Adrenal gland (tissue), 12 donors: ENCODE results near the gene NDUFA6. TPM values are rescaled to one million over a fixed set of nuclear protein-coding genes. Genes with fewer than 3 reads are reported as not detected.
A peak's percentile ranks its signal among the peaks of the same experiment; 100 is the strongest.

Source experiments
- DNase-seq, 7 donors: peaks; one replicate each; pipeline ENCODE4 v3.0.0-alpha.2; 2019 to 2020
- H3K27ac ChIP-seq, 5 donors: fragments of 200-600 bp; sonication (generic) in 4 of 5; 1 replicate in 3 of 5; 2 replicates in 2 of 5; pipeline versions ENCODE4 v1.5.1 to v1.8.0; 2016 to 2020; ENCODE audit warnings: mild to moderate bottlenecking in 1 of 5
- H3K27me3 ChIP-seq: fragments of 200-600 bp; 2 replicates; pipeline ENCODE4 v1.8.0; 2021
- H3K36me3 ChIP-seq, 2 donors: fragments of 200-600 bp; replicated peaks in 1 of 2; 1 replicate in 1 of 2; 2 replicates in 1 of 2; pipeline versions ENCODE4 v1.5.1 to v1.8.0; 2018 to 2022
- H3K4me1 ChIP-seq, 2 donors: fragments of 200-600 bp; replicated peaks in 1 of 2; 1 replicate in 1 of 2; 2 replicates in 1 of 2; pipeline versions ENCODE4 v1.5.1 to v1.8.0; 2018 to 2021
- H3K4me3 ChIP-seq, 4 donors: fragments of 200-600 bp; sonication (generic) in 3 of 4; one replicate each; pipeline ENCODE4 v1.5.1; 2016 to 2018
- H3K9me3 ChIP-seq, 3 donors: fragments of 200-600 bp; sonication (generic) in 1 of 3; replicated peaks in 1 of 3; 1 replicate in 2 of 3; 2 replicates in 1 of 3; pipeline versions ENCODE4 v1.5.1 to v1.8.0; 2016 to 2021
- POLR2A ChIP-seq, 2 donors: fragments of 450-650 bp; IDR thresholded peaks; one replicate each; pipeline ENCODE4 v1.6.1; 2017; ENCODE audit warnings: antibody characterized with exemption in 2 of 2, mild to moderate bottlenecking in 2 of 2, moderate library complexity in 1 of 2
- WGBS, 4 donors: extraction: QIAGEN DNeasy Blood & Tissue Kit in 2 of 4; methylation state at CpG; one replicate each; pipeline versions ENCODE4 v1.1.5 to v1.1.7; 2013 to 2017; 5-methylcytosine and 5-hydroxymethylcytosine counted together
- intact Hi-C, 2 donors: fragments of 100-400 bp; cut with DNase I; formaldehyde crosslinking; loops; one replicate each; pipeline versions ENCODE4 v1.14.1 to v1.15.0; 2022 to 2023
- polyA plus RNA-seq, 3 donors: library from polyadenylated mRNA; stranded (reverse); fragments of 200-250 nt in 2 of 3; fragments of 350-450 nt in 1 of 3; fragmentation: Illumina TruSeq in 1 of 3; extraction: RNeasy Lipid Tissue Mini Kit (QIAGEN cat#74804) in 1 of 3; gene quantifications; one replicate each; pipeline ENCODE4 v1.2.3, GENCODE V29; 2013 to 2014
- total RNA-seq, 9 donors: library from RNA; depleted of rRNA in 4 of 9; stranded (reverse); fragments of >200 nt in 4 of 9; fragments of 120-200 nt in 1 of 9; fragmentation: NEBNext Ultra II Directional in 1 of 9; extraction: Animal tissue kit (Norgen Biotek cat#: 25700) in 1 of 9; gene quantifications; one replicate each; pipeline versions ENCODE4 v1.1.0 to v1.2.4, GENCODE V29; 2013 to 2023
- TF ChIP-seq, protein P1 (sequence below), 6 experiments: fragments of 450-650 bp in 4 of 6; fragments of 200-600 bp in 2 of 6; sonication (generic) in 1 of 6; IDR thresholded peaks; 1 replicate in 5 of 6; 2 replicates in 1 of 6; pipeline versions ENCODE4 v1.5.1 to v1.8.0; 2016 to 2021; ENCODE audit warnings: antibody characterized with exemption in 6 of 6, mild to moderate bottlenecking in 2 of 6, moderate library complexity in 1 of 6
- donor health status: healthy with polysubstance abuse.
- donor health status: Bipolar disorder and iron deficiency.
- donor health status: DM: yes; HTN: yes; CAD: no.
- donor health status: DM: no; HTN: no; CAD: no.
- donor health status: DM: no; HTN: no; CAD: no.
- donor health status: DM: yes; HTN: yes; CAD: no.

The NDUFA6 gene
- total and polyA plus RNA-seq, 12 donors = 57.0 to 372 (median 88.7) TPM

GRCh38 chr22:42084874-42085273 is 5.7 kb downstream of the NDUFA6 start:
- Histone ChIP-seq H3K27me3 (no peaks in the 10 kb centered on the region), H3K9me3 (no peaks in the 10 kb centered on the region), H3K36me3 (peaks cover 0 to 53% of the 10 kb centered on the region in 2 donors), H3K4me3 (no peak overlapping the region), H3K4me1 (peaks cover 18 to 44% of the 10 kb centered on the region in 2 donors), H3K27ac (no peak overlapping the region)
- WGBS, 4 donors = 94 to 96% (median 95%) methylated on average over 8 of the region's 8 CpGs
- DNase-seq = peak in 3 of 7 donors; percentile 14 to 51 (median 17)
- TF ChIP-seq, protein P1, sequence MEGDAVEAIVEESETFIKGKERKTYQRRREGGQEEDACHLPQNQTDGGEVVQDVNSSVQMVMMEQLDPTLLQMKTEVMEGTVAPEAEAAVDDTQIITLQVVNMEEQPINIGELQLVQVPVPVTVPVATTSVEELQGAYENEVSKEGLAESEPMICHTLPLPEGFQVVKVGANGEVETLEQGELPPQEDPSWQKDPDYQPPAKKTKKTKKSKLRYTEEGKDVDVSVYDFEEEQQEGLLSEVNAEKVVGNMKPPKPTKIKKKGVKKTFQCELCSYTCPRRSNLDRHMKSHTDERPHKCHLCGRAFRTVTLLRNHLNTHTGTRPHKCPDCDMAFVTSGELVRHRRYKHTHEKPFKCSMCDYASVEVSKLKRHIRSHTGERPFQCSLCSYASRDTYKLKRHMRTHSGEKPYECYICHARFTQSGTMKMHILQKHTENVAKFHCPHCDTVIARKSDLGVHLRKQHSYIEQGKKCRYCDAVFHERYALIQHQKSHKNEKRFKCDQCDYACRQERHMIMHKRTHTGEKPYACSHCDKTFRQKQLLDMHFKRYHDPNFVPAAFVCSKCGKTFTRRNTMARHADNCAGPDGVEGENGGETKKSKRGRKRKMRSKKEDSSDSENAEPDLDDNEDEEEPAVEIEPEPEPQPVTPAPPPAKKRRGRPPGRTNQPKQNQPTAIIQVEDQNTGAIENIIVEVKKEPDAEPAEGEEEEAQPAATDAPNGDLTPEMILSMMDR (IDR thresholded peaks at IDR 0.05) = no peak
- intact Hi-C loops = no loop called here

- TF ChIP-seq, protein P1 (IDR thresholded peaks at IDR 0.05) = no peak
- no peak for TF ChIP-seq POLR2A (IDR thresholded peaks at IDR 0.05)
- H3K9me3 ChIP-seq = no peaks in the 10 kb centered on the region
- H3K27me3 ChIP-seq = no peaks in the 10 kb centered on the region
- peaks cover 20 to 37% of the 10 kb centered on the region in 2 donors for H3K4me1 ChIP-seq
- H3K4me3 ChIP-seq = no peak overlapping the region
- no peak overlapping the region for H3K27ac ChIP-seq
- peak in 1 of 7 donors; percentile 15 for DNase-seq
- intact Hi-C loops = no loop called here
- 90 to 95% (median 91%) methylated on average over 3 to 4 of the region's 4 CpGs for WGBS, 4 donors
- H3K36me3 ChIP-seq = peaks cover 0 to 53% of the 10 kb centered on the region in 2 donors
These were observed 7.5 kb downstream of the NDUFA6 start for GRCh38 chr22:42083119-42083518.

GRCh38 chr22:42080287-42080686 is 10.3 kb downstream of the NDUFA6 start:
- H3K4me1 ChIP-seq = peaks cover 15 to 21% of the 10 kb centered on the region in 2 donors
- intact Hi-C loops = no loop called here
- peaks cover 0 to 31% of the 10 kb centered on the region in 2 donors for H3K36me3 ChIP-seq
- H3K27ac ChIP-seq = peak overlapping the region; percentile 87 to 99 (median 95)
- peak overlapping the region in 3 of 4 donors; percentile 26 to 75 (median 53) for H3K4me3 ChIP-seq
- 1 to 2% (median 1%) methylated on average over 14 of the region's 14 CpGs for WGBS, 4 donors
- no peaks in the 10 kb centered on the region for H3K27me3 ChIP-seq
- no peaks in the 10 kb centered on the region for H3K9me3 ChIP-seq
- TF ChIP-seq, protein P1 (IDR thresholded peaks at IDR 0.05) = no peak
- TF ChIP-seq POLR2A (IDR thresholded peaks at IDR 0.05) = no peak
- DNase-seq = peak in 6 of 7 donors; percentile 54 to 83 (median 72)

- 0 to 1% (median 1%) methylated on average over 33 to 71 of the region's 71 CpGs for WGBS, 4 donors
- TF ChIP-seq, protein P1 (IDR thresholded peaks at IDR 0.05) = no peak
- TF ChIP-seq POLR2A (IDR thresholded peaks at IDR 0.05) = peak; percentile 73 to 87
- Histone ChIP-seq H3K27ac (peak within 1 kb of the TSS; percentile 87 to 99 (median 95)), H3K4me3 (peak within 1 kb of the TSS in 3 of 4 donors; percentile 26 to 75 (median 53)), H3K36me3 (peaks cover 0 to 24% of the 10 kb centered on the region in 2 donors), H3K9me3 (no peaks in the 10 kb centered on the region), H3K4me1 (peaks cover 15 to 21% of the 10 kb centered on the region in 2 donors), H3K27me3 (no peaks in the 10 kb centered on the region)
- intact Hi-C loops = no loop called here
- peak; percentile 99 to 100 (median 99) for DNase-seq
These were observed 11.0 kb downstream of the NDUFA6 start, which contains the start of gene SMDT1 for GRCh38 chr22:42079319-42080251. Gene SMDT1, plus strand, starts transcription at chr22:42079700. Its CDS starts 69 bp downstream, at chr22:42079769.
